ENCODE measurements around the gene ZNF235.

ZNF235 gene

DNA sequence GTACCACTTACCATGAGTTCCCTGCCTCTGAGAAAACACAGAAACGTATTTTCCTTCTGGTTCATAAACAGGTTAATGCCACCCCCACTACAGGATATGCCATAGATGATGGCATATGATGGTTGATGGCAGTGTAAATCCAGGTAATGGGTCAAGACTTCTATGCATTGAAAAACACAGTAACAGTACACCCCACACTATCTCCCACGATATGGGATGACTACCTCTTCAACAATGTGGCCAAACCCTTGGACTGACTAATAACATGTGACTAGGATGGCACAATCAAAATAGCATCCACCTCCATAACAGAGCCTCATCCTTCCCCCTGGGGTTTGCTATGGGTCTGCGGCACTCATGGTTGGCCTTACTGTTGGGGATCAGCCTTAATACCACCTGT is 22.0 kb downstream of the ZNF235 start:
- H3K4me3 ChIP-seq (ENCODE audit: low read depth, low read length), result no peak overlapping the region
- ChIA-PET CTCF (interaction anchor here (0.6 kb wide), 1 partner anchor 1987 kb away, joined by 3 read pairs; no protein-coding TSS in a partner anchor), POLR2A (no interaction called here)
- TF ChIP-seq, protein P1, sequence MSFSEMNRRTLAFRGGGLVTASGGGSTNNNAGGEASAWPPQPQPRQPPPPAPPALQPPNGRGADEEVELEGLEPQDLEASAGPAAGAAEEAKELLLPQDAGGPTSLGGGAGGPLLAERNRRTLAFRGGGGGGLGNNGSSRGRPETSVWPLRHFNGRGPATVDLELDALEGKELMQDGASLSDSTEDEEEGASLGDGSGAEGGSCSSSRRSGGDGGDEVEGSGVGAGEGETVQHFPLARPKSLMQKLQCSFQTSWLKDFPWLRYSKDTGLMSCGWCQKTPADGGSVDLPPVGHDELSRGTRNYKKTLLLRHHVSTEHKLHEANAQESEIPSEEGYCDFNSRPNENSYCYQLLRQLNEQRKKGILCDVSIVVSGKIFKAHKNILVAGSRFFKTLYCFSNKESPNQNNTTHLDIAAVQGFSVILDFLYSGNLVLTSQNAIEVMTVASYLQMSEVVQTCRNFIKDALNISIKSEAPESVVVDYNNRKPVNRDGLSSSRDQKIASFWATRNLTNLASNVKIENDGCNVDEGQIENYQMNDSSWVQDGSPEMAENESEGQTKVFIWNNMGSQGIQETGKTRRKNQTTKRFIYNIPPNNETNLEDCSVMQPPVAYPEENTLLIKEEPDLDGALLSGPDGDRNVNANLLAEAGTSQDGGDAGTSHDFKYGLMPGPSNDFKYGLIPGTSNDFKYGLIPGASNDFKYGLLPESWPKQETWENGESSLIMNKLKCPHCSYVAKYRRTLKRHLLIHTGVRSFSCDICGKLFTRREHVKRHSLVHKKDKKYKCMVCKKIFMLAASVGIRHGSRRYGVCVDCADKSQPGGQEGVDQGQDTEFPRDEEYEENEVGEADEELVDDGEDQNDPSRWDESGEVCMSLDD (tag by site-specific recombination; IDR thresholded peaks at IDR 0.05), result no peak
- TF ChIP-seq BCL11B (tag by site-specific recombination; IDR thresholded peaks at IDR 0.05; ENCODE audit: low read depth), result no peak
- no peak for TF ChIP-seq ZNF426 (tag by site-specific recombination; IDR thresholded peaks at IDR 0.05)
- no peak for TF ChIP-seq ZNF366 (tag by site-specific recombination; conservative IDR thresholded peaks at IDR 0.05)
- TF ChIP-seq ZIC2 (tag by site-specific recombination; IDR thresholded peaks at IDR 0.05), result no peak
- no peak for TF ChIP-seq YY2 (tag by site-specific recombination; IDR thresholded peaks at IDR 0.05)
- TF ChIP-seq ZNF629 (tag by site-specific recombination; IDR thresholded peaks at IDR 0.05), result no peak
- no peak for TF ChIP-seq GFI1B (tag by site-specific recombination; IDR thresholded peaks at IDR 0.05)
- TF ChIP-seq ZNF692 (tag by site-specific recombination; IDR thresholded peaks at IDR 0.05), result no peak
- TF ChIP-seq GLI4 (tag by site-specific recombination; IDR thresholded peaks at IDR 0.05), result no peak
- TF ChIP-seq, protein P2, sequence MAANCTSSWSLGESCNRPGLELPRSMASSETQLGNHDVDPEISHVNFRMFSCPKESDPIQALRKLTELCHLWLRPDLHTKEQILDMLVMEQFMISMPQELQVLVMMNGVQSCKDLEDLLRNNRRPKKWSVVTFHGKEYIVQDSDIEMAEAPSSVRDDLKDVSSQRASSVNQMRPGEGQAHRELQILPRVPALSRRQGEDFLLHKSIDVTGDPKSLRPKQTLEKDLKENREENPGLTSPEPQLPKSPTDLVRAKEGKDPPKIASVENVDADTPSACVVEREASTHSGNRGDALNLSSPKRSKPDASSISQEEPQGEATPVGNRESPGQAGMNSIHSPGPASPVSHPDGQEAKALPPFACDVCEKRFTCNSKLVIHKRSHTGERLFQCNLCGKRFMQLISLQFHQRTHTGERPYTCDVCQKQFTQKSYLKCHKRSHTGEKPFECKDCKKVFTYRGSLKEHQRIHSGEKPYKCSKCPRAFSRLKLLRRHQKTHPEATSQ (tag by site-specific recombination; IDR thresholded peaks at IDR 0.05), result no peak
- TF ChIP-seq ZBTB8A (tag by site-specific recombination; IDR thresholded peaks at IDR 0.05), result no peak
- no peak for TF ChIP-seq ZNF362 (tag by site-specific recombination; IDR thresholded peaks at IDR 0.05)
- no peak for TF ChIP-seq ZNF560 (tag by site-specific recombination; IDR thresholded peaks at IDR 0.05; ENCODE audit: borderline replicate concordance)
- no peak for TF ChIP-seq PRDM4 (tag by site-specific recombination; IDR thresholded peaks at IDR 0.05)
- TF ChIP-seq TRIM28 (IDR thresholded peaks at IDR 0.05; ENCODE audit: borderline replicate concordance, low read length), result no peak
- H3K27ac ChIP-seq (ENCODE audit: extremely low read depth, low read depth, low read length), result no peak overlapping the region
- H3K36me3 ChIP-seq (ENCODE audit: control insufficient read depth in 2 of 2, insufficient read depth in 1 of 2, low read length in 2 of 2), result peaks cover 9 to 10% of the 10 kb centered on the region in 2 experiments
- no peaks in the 10 kb centered on the region for H3K4me1 ChIP-seq (ENCODE audit: control insufficient read depth, insufficient read depth, low read length)
- no peaks in the 10 kb centered on the region for H3K9me3 ChIP-seq (ENCODE audit: control insufficient read depth, insufficient read depth, low read depth, low read length)

DNA sequence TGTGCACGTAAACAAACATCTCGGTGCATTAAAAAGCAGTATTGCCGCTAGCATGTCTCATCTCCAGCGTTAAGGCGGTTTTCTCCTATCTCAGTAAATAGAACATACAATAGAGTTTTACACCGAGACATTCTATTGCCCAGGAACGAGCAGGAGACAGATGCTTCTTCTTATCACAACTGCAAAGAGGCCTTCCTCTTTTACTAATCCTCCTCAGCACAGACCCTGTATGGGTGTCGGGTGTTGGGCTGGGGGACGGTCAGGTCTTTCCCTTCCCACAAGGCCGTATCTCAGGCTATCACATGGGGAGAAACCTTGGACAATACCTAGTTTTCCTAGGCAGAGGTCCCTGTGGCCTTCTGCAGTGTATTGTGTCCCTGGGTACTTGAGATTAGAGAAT is 23.9 kb downstream of the ZNF235 start:
- H3K4me1 ChIP-seq (ENCODE audit: control insufficient read depth, insufficient read depth, low read length), result no peaks in the 10 kb centered on the region
- no peak overlapping the region for H3K27ac ChIP-seq (ENCODE audit: extremely low read depth, low read depth, low read length)
- peaks cover 0 to 3% of the 10 kb centered on the region in 2 experiments; a peak in 2 of 3 replicates for H3K36me3 ChIP-seq (ENCODE audit: control insufficient read depth in 2 of 2, insufficient read depth in 1 of 2, low read length in 2 of 2)
- ChIA-PET POLR2A (no interaction called here), CTCF (no interaction called here)
- no peaks in the 10 kb centered on the region for H3K9me3 ChIP-seq (ENCODE audit: control insufficient read depth, insufficient read depth, low read depth, low read length)
- no peak overlapping the region for H3K4me3 ChIP-seq (ENCODE audit: low read depth, low read length)
- TF ChIP-seq IKZF3 (tag by site-specific recombination; IDR thresholded peaks at IDR 0.05) (no peak), ZNF121 (tag by site-specific recombination; IDR thresholded peaks at IDR 0.05) (no peak), ZNF707 (tag by site-specific recombination; IDR thresholded peaks at IDR 0.05) (no peak), GLI2 (tag by site-specific recombination; IDR thresholded peaks at IDR 0.05; ENCODE audit: borderline replicate concordance, low read depth) (no peak), ZSCAN30 (tag by site-specific recombination; IDR thresholded peaks at IDR 0.05) (no peak), ZNF701 (tag by site-specific recombination; IDR thresholded peaks at IDR 0.05) (no peak), ZBTB44 (tag by site-specific recombination; IDR thresholded peaks at IDR 0.05) (no peak), ZNF114 (tag by site-specific recombination; IDR thresholded peaks at IDR 0.05) (no peak), ZNF558 (tag by site-specific recombination; IDR thresholded peaks at IDR 0.05) (no peak), HOXA7 (CRISPR knock-in tag; IDR thresholded peaks at IDR 0.05; ENCODE audit: borderline replicate concordance) (no peak)

Data from HEK293 (cell line).